NB4 (cell line): Measurements from ENCODE around the gene CAMK2B.

Source experiments
- DNase-seq: peaks from one replicate; pipeline ENCODE4 v3.0.0; 2010; ENCODE audit warnings: low read depth
- H3K4me3 ChIP-seq: one replicate; pipeline ENCODE4 v1.5.1; 2011; ENCODE audit warnings: mild to moderate bottlenecking, low read depth, low read length, moderate library complexity
- CTCF ChIP-seq: IDR thresholded peaks from one replicate; pipeline ENCODE4 v1.5.1; 2012; ENCODE audit warnings: low read depth, low read length
- MAX ChIP-seq: IDR thresholded peaks from 2 replicates; pipeline ENCODE4 v1.6.1; 2011; ENCODE audit warnings: low read depth, low read length
- MYC ChIP-seq: IDR thresholded peaks from 2 replicates; pipeline ENCODE4 v1.6.1; 2011; ENCODE audit warnings: low read depth, low read length
- POLR2A ChIP-seq: IDR thresholded peaks from 2 replicates; pipeline ENCODE4 v1.6.1; 2011; ENCODE audit warnings: mild to moderate bottlenecking; ENCODE audit not compliant: insufficient read length; ENCODE audit errors: extremely low read depth

The CAMK2B gene

GRCh38 chr7:44325201-44325671 is at the start of gene CAMK2B:
CAMK2B (minus strand) TSS chr7:44325594; CDS start chr7:44325421, 173 bp downstream.
- no peak for DNase-seq
- H3K4me3 ChIP-seq: no peak within 1 kb of the TSS
- no peak for TF ChIP-seq MAX
- no peak for TF ChIP-seq CTCF
- TF ChIP-seq POLR2A: no peak
- no peak for TF ChIP-seq MYC

GRCh38 chr7:44374007-44374763 is 48.8 kb upstream of the CAMK2B start:
- TF ChIP-seq POLR2A (no peak), CTCF (no peak), MAX (no peak), MYC (no peak)
- H3K4me3 ChIP-seq: no peak overlapping the region
- no peak for DNase-seq

GRCh38 chr7:44373418-44373740 is 48.0 kb upstream of the CAMK2B start:
- no peak for DNase-seq

GRCh38 chr7:44372560-44373417 is 47.4 kb upstream of the CAMK2B start:
- no peak overlapping the region for H3K4me3 ChIP-seq
- TF ChIP-seq POLR2A: no peak
- TF ChIP-seq MYC: no peak
- TF ChIP-seq MAX: no peak
- no peak for TF ChIP-seq CTCF

More at GRCh38 chr7:44373418-44373740, 48.0 kb upstream of the CAMK2B start:
- TF ChIP-seq CTCF: no peak
- H3K4me3 ChIP-seq: no peak overlapping the region

GRCh38 chr7:44368885-44369284 is 43.5 kb upstream of the CAMK2B start:
- no peak for TF ChIP-seq CTCF
- no peak for TF ChIP-seq POLR2A
- TF ChIP-seq MAX: no peak
- DNase-seq: no peak

More at GRCh38 chr7:44372560-44373417, 47.4 kb upstream of the CAMK2B start:
- no peak for DNase-seq

More at GRCh38 chr7:44368885-44369284, 43.5 kb upstream of the CAMK2B start:
- no peak overlapping the region for H3K4me3 ChIP-seq
